Lower lobe of right lung (tissue), 2 donors: ENCODE measurements around the gene UCMA. TPM values are rescaled to one million over a fixed set of nuclear protein-coding genes. Genes with fewer than 3 reads are reported as not detected.

ENCODE experiments used
- ATAC-seq, 2 donors: fragments of 200-7000 bp; cut with Tn5 transposase; one replicate each; pipeline ENCODE4 v1.9.1; 2020 to 2022; ENCODE audit warnings: mild to moderate bottlenecking in 2 of 2, moderate library complexity in 2 of 2
- DNase-seq: peaks from one replicate; pipeline ENCODE4 v3.0.0-alpha.2; 2020
- H3K27ac ChIP-seq: fragments of 200-600 bp; one replicate; pipeline ENCODE4 v1.8.0; 2022
- H3K27me3 ChIP-seq: fragments of 200-600 bp; one replicate; pipeline ENCODE4 v1.8.0; 2022; ENCODE audit warnings: low read depth
- H3K36me3 ChIP-seq: fragments of 200-600 bp; one replicate; pipeline ENCODE4 v1.8.0; 2022; ENCODE audit warnings: mild to moderate bottlenecking
- H3K4me1 ChIP-seq: fragments of 200-600 bp; one replicate; pipeline ENCODE4 v1.8.0; 2022
- H3K4me3 ChIP-seq: fragments of 200-600 bp; one replicate; pipeline ENCODE4 v1.8.0; 2022; ENCODE audit warnings: mild to moderate bottlenecking
- H3K9me3 ChIP-seq: fragments of 200-600 bp; one replicate; pipeline ENCODE4 v1.8.0; 2022
- CTCF ChIP-seq: fragments of 200-600 bp; IDR thresholded peaks from one replicate; pipeline ENCODE4 v1.8.0; 2022; ENCODE audit warnings: antibody characterized with exemption, mild to moderate bottlenecking
- intact Hi-C: fragments of 100-400 bp; cut with DNase I; formaldehyde crosslinking; loops from one replicate; pipeline ENCODE4 v1.11.0; 2022
- total RNA-seq: library from RNA; stranded (reverse); fragmentation: NEBNext Ultra II Directional; extraction: Animal tissue kit (Norgen Biotek cat#: 25700); gene quantifications from one replicate; pipeline ENCODE4 v1.2.1, GENCODE V29; 2021
- donor health status: DM: no; HTN: yes; CAD: no; lungs with severe emphysema.

UCMA gene
- total RNA-seq, 1 donor from 2014 or later = not detected

- intact Hi-C loops = no loop called here
These were observed 47.0 kb downstream of the UCMA start for GRCh38 chr10:13187135-13187534.

GRCh38 chr10:13184730-13185514, 49.3 kb downstream of the UCMA start:
- no peak for TF ChIP-seq CTCF
- peak; percentile 83 to 93 for ATAC-seq
- no peak for DNase-seq
- Histone ChIP-seq H3K27ac (no peak overlapping the region), H3K27me3 (no peaks in the 10 kb centered on the region), H3K4me3 (no peak overlapping the region), H3K36me3 (no peaks in the 10 kb centered on the region), H3K4me1 (no peaks in the 10 kb centered on the region), H3K9me3 (no peaks in the 10 kb centered on the region)
- intact Hi-C loops = no loop called here

More at GRCh38 chr10:13187135-13187534, 47.0 kb downstream of the UCMA start:
- Histone ChIP-seq H3K27me3 (no peaks in the 10 kb centered on the region), H3K4me1 (no peaks in the 10 kb centered on the region), H3K9me3 (no peaks in the 10 kb centered on the region), H3K4me3 (no peak overlapping the region), H3K27ac (no peak overlapping the region), H3K36me3 (no peaks in the 10 kb centered on the region)
- TF ChIP-seq CTCF = no peak
- ATAC-seq (no peak), DNase-seq (no peak)

- intact Hi-C loops = no loop called here
- Histone ChIP-seq H3K4me1 (no peaks in the 10 kb centered on the region), H3K36me3 (no peaks in the 10 kb centered on the region), H3K9me3 (no peaks in the 10 kb centered on the region), H3K27ac (no peak overlapping the region), H3K27me3 (no peaks in the 10 kb centered on the region), H3K4me3 (no peak overlapping the region)
- no peak for ATAC-seq
- no peak for TF ChIP-seq CTCF
- DNase-seq = no peak
These were observed 49.9 kb downstream of the UCMA start for GRCh38 chr10:13184276-13184675.

- Histone ChIP-seq H3K4me3 (no peak overlapping the region), H3K27me3 (no peaks in the 10 kb centered on the region), H3K9me3 (no peaks in the 10 kb centered on the region), H3K4me1 (no peaks in the 10 kb centered on the region), H3K36me3 (no peaks in the 10 kb centered on the region), H3K27ac (no peak overlapping the region)
- intact Hi-C loops = no loop called here
- ATAC-seq = no peak
- no peak for TF ChIP-seq CTCF
- DNase-seq = no peak
These were observed 50.5 kb downstream of the UCMA start for GRCh38 chr10:13183625-13184024.

GRCh38 chr10:13182424-13182823, 51.8 kb downstream of the UCMA start:
- Histone ChIP-seq H3K36me3 (no peaks in the 10 kb centered on the region), H3K9me3 (no peaks in the 10 kb centered on the region), H3K27me3 (no peaks in the 10 kb centered on the region), H3K4me1 (no peaks in the 10 kb centered on the region), H3K4me3 (no peak overlapping the region), H3K27ac (no peak overlapping the region)
- no peak for DNase-seq
- no peak for ATAC-seq
- intact Hi-C loops = no loop called here
- no peak for TF ChIP-seq CTCF
